CD4-positive, alpha-beta T cell treated with Interleukin-6 for 4 hours (primary cell): Measurements from ENCODE around the gene PCDHB12.
A peak's percentile ranks its signal among the peaks of the same experiment; 100 is the strongest.
"Not testable (repeated sequence)": the region's sequence is repeated elsewhere in the genome, so short reads cannot be mapped to it uniquely, and the experiment has no call there.

Source experiments
- DNase-seq: peaks from one replicate; pipeline ENCODE4 v3.0.0-alpha.2; 2020; ENCODE audit warnings: mixed read lengths

The PCDHB12 gene

DNA sequence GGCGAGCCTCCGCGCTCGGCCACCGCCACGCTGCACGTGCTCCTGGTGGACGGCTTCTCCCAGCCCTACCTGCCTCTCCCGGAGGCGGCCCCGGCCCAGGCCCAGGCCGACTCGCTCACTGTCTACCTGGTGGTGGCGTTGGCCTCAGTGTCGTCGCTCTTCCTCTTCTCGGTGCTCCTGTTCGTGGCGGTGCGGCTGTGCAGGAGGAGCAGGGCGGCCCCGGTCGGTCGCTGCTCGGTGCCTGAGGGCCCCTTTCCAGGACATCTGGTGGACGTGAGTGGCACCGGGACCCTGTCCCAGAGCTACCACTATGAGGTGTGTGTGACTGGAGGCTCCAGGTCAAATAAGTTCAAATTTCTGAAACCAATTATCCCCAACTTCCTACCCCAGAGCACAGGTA, 2.3 kb downstream of the PCDHB12 start:
- DNase-seq = not testable (repeated sequence)

DNA sequence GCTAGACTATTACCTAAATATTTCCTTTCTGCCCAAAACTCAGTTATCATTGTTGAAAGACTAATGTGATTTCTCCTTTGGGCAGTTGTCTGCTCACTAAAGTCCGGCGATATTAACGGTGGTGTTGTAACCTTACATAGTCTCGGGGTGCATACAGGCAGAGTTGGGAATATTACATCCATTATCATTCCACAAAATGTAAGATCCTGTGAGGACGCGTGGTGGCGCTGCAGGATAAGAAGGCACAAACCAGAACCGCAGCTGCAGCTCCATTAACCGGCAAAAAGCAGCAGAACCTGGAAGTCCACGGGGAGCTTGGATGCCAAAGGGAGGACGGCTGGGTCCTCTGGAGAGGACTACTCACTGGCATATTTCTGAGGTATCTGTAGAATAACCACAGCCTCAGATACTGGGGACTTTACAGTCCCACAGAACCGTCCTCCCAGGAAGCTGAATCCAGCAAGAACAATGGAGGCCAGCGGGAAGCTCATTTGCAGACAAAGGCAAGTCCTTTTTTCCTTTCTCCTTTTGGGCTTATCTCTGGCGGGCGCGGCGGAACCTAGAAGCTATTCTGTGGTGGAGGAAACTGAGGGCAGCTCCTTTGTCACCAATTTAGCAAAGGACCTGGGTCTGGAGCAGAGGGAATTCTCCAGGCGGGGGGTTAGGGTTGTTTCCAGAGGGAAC, 5.3 kb downstream of the PCDHB12 start, which contains the start of gene PCDHB13:
Gene PCDHB13 (plus strand): TSS at position 264 of the 684 bp plus-strand sequence. CDS start 205 bp downstream, at position 469.
- DNase-seq = peak; percentile 34

DNA sequence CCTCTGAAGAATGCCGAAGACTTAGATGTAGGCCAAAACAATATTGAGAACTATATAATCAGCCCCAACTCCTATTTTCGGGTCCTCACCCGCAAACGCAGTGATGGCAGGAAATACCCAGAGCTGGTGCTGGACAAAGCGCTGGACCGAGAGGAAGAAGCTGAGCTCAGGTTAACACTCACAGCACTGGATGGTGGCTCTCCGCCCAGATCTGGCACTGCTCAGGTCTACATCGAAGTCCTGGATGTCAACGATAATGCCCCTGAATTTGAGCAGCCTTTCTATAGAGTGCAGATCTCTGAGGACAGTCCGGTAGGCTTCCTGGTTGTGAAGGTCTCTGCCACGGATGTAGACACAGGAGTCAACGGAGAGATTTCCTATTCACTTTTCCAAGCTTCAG, 6.1 kb downstream of the PCDHB12 start:
- not testable (repeated sequence) for DNase-seq

DNA sequence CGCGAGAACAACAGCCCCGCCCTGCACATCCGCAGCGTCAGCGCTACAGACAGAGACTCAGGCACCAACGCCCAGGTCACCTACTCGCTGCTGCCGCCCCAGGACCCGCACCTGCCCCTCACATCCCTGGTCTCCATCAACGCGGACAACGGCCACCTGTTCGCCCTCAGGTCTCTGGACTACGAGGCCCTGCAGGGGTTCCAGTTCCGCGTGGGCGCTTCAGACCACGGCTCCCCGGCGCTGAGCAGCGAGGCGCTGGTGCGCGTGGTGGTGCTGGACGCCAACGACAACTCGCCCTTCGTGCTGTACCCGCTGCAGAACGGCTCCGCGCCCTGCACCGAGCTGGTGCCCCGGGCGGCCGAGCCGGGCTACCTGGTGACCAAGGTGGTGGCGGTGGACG, 7.0 kb downstream of the PCDHB12 start:
- DNase-seq = not testable (repeated sequence)

DNA sequence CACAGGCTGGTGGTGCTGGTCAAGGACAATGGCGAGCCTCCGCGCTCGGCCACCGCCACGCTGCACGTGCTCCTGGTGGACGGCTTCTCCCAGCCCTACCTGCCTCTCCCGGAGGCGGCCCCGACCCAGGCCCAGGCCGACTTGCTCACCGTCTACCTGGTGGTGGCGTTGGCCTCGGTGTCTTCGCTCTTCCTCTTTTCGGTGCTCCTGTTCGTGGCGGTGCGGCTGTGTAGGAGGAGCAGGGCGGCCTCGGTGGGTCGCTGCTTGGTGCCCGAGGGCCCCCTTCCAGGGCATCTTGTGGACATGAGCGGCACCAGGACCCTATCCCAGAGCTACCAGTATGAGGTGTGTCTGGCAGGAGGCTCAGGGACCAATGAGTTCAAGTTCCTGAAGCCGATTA, 7.5 kb downstream of the PCDHB12 start:
- not testable (repeated sequence) for DNase-seq

DNA sequence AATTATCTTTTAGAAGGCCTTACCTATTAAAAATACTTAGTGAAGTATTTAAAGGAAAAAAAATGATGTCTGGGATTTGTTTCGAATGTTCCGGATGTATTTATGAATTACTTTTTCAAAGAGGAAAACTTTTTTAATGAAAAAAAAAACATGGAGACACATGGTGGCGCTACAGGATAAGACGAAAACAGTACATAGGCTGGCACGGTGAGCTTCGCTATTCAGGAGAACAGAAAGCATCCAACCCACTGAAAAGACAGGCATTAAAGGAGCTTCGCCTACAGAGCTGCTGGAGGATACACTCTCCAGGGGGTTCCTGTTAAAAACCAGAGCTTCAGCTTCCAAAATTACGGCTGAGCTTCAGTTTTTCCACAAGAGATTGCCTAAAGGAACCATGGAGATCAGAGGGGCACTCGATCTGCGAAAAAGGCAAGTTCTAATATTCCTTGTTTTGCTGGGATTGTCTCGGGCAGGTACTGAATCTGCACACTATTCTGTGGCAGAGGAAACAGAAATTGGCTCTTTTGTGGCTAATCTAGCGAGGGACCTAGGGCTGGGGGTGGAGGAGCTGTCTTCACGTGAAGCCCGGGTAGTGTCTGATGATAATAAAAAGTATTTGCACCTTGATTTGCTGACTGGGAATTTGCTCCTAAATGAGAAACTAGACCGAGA, 14.7 kb downstream of the PCDHB12 start, which contains the start of gene PCDHB14:
Gene PCDHB14 (plus strand): TSS at position 232 of the 672 bp plus-strand sequence. CDS start 163 bp downstream, at position 395.
- DNase-seq = no peak

DNA sequence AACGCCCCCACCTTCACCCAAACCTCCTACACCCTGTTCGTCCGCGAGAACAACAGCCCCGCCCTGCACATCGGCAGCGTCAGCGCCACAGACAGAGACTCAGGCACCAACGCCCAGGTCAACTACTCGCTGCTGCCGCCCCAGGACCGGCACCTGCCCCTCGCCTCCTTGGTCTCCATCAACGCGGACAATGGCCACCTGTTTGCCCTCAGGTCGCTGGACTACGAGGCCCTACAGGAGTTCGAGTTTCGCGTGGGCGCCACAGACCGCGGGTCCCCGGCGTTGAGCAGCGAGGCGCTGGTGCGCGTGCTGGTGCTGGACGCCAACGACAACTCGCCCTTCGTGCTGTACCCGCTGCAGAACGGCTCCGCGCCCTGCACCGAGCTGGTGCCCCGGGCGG, 16.3 kb downstream of the PCDHB12 start:
- DNase-seq = not testable (repeated sequence)

DNA sequence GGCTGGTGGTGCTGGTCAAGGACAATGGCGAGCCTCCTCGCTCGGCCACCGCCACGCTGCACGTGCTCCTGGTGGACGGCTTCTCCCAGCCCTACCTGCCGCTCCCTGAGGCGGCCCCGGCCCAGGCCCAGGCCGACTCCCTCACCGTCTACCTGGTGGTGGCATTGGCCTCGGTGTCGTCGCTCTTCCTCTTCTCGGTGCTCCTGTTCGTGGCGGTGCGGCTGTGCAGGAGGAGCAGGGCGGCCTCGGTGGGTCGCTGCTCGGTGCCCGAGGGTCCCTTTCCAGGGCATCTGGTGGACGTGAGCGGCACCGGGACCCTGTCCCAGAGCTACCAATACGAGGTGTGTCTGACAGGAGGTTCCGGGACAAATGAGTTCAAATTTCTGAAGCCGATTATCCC, 16.9 kb downstream of the PCDHB12 start:
- DNase-seq = not testable (repeated sequence)

DNA sequence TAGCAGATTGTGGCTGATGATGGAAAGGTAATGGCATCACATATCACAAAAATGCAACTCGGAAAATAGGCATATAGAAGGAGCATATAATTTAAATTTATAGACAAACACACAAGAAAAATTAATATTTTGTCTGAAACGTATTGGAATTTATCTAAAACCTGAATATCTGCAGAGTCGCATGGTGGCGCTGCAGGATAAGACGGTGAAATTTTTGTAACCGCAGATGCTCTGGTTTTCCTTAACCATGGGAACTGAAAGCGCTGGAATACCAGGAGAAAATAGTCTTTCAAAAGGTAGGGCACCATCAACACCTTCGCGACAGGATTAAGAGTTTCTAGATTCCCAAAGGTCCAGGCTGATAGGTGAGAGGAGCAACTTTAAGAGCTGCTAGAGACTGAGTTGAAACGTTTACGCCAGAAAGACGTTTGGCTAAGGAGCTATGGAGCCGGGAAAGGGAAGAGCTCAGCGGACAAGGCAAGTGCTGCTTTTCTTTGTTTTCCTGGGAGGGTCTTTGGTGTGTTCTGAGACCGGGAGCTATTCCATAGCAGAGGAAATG, 25.7 kb downstream of the PCDHB12 start:
- DNase-seq = no peak

DNA sequence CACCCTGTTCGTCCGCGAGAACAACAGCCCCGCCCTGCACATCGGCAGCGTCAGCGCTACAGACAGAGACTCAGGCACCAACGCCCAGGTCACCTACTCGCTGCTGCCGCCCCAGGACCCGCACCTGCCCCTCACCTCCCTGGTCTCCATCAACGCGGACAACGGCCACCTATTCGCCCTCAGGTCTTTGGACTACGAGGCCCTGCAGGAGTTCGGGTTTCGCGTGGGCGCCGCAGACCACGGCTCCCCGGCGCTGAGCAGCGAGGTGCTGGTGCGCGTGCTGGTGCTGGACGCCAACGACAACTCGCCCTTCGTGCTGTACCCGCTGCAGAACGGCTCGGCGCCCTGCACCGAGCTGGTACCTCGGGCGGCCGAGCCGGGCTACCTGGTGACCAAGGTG, 27.4 kb downstream of the PCDHB12 start:
- not testable (repeated sequence) for DNase-seq

DNA sequence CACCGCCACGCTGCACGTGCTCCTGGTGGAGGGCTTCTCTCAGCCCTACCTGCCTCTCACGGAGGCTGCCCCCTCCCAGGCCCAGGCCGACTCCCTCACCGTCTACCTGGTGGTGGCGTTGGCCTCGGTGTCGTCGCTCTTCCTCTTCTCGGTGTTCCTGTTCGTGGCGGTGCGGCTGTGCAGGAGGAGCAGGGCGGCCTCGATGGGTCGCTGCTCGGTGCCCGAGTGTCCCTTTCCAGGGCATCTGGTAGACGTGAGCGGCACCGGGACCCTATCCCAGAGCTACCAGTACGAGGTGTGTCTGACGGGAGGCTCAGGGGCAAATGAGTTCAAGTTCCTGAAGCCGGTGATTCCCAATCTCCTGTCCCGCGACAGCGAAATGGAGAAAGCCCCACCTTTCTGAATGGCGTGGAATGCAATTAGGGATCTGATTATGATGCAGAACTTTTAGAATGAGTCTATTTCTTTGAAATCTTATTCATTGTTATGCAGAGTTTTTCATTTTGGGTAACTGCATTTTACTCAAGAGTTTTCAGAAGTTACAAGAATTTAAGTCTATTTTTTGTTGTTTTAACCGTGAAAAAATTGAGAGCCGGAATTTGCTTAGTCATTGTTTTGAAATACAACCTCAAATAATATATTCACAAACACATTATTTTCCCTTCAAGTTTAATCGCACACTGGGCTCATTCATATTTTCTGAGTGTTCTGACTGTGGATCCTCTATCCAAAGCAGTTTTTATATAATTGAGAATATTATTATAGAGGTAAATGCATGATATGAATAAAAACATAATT, 28.2 kb downstream of the PCDHB12 start:
- no peak for DNase-seq

DNA sequence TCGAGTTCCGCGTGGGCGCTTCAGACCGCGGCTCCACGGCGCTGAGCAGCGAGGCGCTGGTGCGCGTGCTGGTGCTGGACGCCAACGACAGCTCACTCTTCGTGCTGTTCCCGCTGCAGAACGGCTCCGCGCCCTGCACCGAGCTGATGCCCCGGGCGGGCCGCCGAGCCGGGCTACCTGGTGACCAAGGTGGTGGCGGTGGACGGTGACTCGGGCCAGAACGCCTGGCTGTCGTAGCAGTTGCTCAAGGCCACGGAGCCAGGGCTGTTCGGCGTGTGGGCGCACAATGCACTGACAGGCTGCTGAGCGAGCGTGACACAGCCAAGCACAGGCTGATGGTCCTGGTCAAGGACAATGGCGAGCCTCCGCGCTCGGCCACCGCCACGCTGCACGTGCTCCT, 33.0 kb downstream of the PCDHB12 start:
- no peak for DNase-seq

DNA sequence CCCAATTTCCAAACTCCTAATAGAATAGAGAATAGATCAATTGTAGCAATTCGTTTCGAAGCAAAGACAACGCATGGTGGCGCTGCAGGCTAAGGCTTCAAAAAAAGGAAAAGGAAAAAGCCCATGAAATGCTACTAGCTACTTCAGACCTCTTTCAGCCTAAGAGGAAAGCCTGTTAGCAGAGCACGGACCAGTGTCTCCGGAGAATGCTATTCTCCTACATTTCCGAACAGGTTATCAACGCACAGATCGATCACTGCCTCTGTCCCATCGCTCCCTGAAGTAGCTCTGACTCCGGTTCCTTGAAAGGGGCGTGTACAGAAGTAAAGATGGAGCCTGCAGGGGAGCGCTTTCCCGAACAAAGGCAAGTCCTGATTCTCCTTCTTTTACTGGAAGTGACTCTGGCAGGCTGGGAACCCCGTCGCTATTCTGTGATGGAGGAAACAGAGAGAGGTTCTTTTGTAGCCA, 36.8 kb downstream of the PCDHB12 start, which contains the start of gene PCDHB15:
Gene PCDHB15 (plus strand): TSS at position 146 of the 468 bp plus-strand sequence. CDS start 184 bp downstream, at position 330.
- DNase-seq = peak; percentile 14

DNA sequence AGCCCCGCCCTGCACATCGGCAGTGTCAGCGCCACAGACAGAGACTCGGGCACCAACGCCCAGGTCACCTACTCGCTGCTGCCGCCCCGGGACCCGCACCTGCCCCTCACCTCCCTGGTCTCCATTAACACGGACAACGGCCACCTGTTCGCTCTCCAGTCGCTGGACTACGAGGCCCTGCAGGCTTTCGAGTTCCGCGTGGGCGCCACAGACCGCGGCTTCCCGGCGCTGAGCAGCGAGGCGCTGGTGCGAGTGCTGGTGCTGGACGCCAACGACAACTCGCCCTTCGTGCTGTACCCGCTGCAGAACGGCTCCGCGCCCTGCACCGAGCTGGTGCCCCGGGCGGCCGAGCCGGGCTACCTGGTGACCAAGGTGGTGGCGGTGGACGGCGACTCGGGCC, 38.5 kb downstream of the PCDHB12 start:
- not testable (repeated sequence) for DNase-seq

DNA sequence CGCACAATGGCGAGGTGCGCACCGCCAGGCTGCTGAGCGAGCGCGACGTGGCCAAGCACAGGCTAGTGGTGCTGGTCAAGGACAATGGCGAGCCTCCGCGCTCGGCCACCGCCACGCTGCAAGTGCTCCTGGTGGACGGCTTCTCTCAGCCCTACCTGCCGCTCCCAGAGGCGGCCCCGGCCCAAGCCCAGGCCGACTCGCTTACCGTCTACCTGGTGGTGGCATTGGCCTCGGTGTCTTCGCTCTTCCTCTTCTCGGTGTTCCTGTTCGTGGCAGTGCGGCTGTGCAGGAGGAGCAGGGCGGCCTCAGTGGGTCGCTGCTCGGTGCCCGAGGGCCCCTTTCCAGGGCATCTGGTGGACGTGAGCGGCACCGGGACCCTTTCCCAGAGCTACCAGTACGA, 38.9 kb downstream of the PCDHB12 start:
- not testable (repeated sequence) for DNase-seq

DNA sequence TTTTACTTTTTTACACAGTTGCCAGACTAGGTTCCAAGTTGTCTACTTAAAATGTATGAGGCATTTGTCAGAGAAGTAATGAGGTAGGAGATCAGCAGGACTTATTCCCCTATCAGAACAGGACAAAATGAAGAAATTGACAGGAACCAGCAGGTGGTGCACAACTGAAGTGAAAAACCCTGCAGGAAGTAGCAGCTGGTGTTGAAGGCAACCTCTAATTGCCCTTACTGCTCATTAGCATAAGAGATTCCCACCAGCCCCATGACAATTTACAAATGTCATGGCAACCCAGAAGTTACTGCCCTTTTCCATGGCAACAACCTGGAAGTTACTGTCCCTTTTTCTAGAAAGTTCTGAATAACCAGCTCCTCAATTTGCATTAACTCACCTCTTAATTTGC, 42.1 kb downstream of the PCDHB12 start:
- no peak for DNase-seq

DNA sequence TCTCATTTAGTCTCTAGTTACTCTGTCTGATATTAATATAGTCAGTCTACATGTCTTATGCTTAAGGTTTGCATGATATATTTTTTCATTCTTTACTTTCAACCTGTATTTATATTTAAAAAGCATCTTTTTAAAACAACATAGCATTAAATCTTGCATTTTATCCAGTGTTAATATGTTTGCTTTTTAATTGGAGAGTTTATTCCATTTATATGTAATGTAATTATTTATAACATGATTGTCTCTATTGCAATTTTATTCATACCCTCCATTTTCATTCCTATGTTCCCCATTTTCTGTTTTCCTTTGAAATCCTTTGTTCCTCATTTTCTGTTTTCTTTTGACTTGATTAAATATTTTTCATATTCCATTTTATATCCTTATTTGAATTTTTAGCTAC, 49.9 kb downstream of the PCDHB12 start:
- no peak for DNase-seq

DNA sequence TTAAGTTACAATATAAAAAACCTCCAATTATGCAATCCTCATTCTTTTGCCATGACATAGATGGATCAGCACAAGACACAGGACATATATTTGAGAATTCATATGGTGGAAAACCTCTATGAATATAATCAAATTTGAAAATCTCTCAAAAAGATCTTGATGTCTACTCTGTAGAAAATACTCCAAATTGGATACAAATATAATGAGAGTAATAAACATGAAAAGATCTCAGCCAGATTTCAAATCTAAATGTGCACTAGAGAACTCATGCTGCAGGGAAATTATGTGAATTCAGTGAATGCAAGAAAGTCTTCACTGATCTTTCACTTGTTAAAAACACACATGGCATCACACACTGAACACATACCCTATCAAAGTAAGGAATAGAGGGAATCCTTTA, 50.4 kb downstream of the PCDHB12 start:
- DNase-seq = no peak

DNA sequence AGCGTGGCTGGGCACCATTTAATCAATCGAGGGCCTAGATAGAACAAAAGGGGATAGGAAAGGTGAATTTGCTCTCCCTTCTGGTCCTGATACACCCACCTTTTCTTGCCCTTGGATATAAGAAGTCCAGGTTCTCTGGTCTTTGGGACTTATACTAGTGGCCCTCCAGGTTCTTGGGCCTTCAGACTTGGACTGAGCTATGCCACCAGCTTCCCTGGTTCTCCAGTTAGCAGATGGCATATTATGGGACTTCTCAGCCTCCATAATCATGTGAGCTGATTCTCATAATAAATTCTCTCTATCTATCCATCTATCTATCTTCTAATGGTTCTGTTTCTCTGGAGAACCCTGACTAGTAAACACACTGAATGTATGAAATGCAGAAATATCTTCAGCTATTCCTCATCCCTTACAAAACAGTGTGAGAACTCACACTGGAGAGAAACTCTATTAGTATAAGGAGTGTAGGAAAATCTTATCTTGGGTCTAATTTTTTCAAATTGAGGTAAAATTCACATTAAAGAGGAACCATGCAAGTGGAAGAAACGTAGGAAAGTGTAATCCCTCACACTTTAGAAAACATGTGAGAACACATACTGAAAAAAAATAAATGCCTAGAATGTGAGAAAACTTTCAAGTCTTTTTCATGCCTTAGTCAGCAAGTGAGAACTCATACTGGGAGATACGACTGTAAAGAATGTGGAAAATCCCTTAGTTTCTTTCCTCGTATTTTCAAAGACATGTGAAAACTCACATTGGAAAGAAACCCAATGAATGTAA, 52.1 kb downstream of the PCDHB12 start:
- DNase-seq = no peak

DNA sequence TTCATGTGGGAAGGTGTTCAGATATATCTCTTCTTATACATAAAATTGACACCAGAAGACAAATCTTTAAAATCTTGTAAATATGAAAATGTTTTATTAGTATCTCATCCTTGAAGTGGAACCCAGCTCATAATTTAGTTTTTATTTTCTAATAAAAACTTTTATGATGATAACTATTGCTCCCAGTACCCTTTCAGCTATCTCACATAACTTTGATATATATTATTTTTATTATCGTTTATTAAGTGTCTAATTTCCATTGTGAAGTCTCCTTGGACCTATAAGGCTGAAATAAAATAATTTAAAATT, 52.7 kb downstream of the PCDHB12 start:
- DNase-seq = no peak
